ENCODE measurements around the gene ZCCHC17.

DNA sequence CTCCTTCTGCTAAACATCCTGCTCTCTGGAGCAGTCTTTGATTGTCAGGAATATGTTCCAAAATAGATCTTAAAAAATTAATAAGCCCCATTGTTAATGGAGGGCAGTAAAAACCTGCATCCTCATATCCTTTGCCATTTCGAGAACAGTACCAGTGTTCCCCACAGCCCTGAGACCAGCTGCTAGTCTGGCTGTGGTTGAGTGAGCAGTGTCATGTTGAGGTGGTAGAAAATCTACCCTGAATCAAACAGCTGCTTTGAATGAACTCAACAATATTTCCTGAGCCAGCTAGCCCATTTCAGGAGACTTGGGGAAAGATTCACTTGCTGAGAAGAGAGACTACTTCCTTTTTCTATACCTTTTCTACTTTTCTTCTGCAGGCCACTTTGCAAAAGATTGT, 51.6 kb downstream of the ZCCHC17 start:
- TF ChIP-seq POLR2A (IDR thresholded peaks at IDR 0.05; ENCODE audit: extremely low read depth, insufficient read length) (no peak), MYC (IDR thresholded peaks at IDR 0.05; ENCODE audit: low read depth, low read length) (no peak)

Measured in NB4 (cell line).